AG10803 (cell line): ENCODE data around the gene PDE2A.

Source experiments
- DNase-seq: peaks from one replicate; pipeline ENCODE4 v3.0.0; 2010; ENCODE audit warnings: low read depth
- H3K4me3 ChIP-seq: 2 replicates; pipeline ENCODE4 v1.5.1; 2011; ENCODE audit warnings: mild to moderate bottlenecking, low read length, control low read depth
- CTCF ChIP-seq: conservative IDR thresholded peaks from 2 replicates; pipeline ENCODE4 v1.5.1; 2011; ENCODE audit warnings: mild to moderate bottlenecking, low read length, control low read depth, inconsistent platforms

PDE2A gene

GRCh38 chr11:72705442-72706365, 31.5 kb upstream of the PDE2A start:
- TF ChIP-seq CTCF: no peak
- no peak overlapping the region for H3K4me3 ChIP-seq
- DNase-seq: no peak

GRCh38 chr11:72704783-72705265, 30.6 kb upstream of the PDE2A start:
- no peak for DNase-seq
- TF ChIP-seq CTCF: no peak
- no peak overlapping the region for H3K4me3 ChIP-seq

GRCh38 chr11:72704028-72704782, 30.0 kb upstream of the PDE2A start:
- DNase-seq: no peak
- TF ChIP-seq CTCF: peak; percentile 26; the same call in 1 of the 2 replicates
- no peak overlapping the region for H3K4me3 ChIP-seq

GRCh38 chr11:72703267-72704008, 29.2 kb upstream of the PDE2A start:
- DNase-seq: peak; percentile 94
- peak overlapping the region; percentile 56 for H3K4me3 ChIP-seq
- no peak for TF ChIP-seq CTCF

- H3K4me3 ChIP-seq: peak overlapping the region; percentile 56
- no peak for TF ChIP-seq CTCF
- no peak for DNase-seq
Measured at GRCh38 chr11:72702577-72703241, 28.5 kb upstream of the PDE2A start.

GRCh38 chr11:72702096-72702495, 27.9 kb upstream of the PDE2A start:
- no peak for DNase-seq
- TF ChIP-seq CTCF: no peak
- H3K4me3 ChIP-seq: peak overlapping the region; percentile 56
